HG03159 (cell line): Measurements from ENCODE around the gene JAG1.

Source experiments
- ATAC-seq: cut with Tn5 transposase; IDR thresholded peaks from one replicate; pipeline ENCODE4 v1.9.1; 2021; ENCODE audit warnings: mild to moderate bottlenecking, moderate library complexity; ENCODE audit not compliant: unreplicated experiment

Gene JAG1

GRCh38 chr20:10654630-10655029, 19.2 kb downstream of the JAG1 start:
- no peak for ATAC-seq

DNA sequence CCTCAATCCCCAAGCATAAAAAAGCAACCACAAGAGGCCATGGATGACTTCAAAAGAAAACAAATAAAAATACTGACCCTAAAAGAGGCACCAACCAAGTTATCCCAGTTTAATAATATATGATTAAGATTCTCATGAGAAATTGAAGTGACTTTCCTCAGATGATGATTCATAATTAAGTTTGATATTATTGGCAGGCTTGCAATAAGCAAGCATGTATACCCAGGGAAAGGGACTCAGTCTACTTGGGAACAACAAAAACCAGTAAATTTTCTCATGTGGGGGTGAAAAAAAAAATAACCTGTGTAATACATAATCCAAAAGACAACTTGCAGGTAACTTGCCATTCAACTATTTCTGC, 19.6 kb downstream of the JAG1 start:
- no peak for ATAC-seq

GRCh38 chr20:10653599-10654249, 20.1 kb downstream of the JAG1 start:
- ATAC-seq, result no peak

DNA sequence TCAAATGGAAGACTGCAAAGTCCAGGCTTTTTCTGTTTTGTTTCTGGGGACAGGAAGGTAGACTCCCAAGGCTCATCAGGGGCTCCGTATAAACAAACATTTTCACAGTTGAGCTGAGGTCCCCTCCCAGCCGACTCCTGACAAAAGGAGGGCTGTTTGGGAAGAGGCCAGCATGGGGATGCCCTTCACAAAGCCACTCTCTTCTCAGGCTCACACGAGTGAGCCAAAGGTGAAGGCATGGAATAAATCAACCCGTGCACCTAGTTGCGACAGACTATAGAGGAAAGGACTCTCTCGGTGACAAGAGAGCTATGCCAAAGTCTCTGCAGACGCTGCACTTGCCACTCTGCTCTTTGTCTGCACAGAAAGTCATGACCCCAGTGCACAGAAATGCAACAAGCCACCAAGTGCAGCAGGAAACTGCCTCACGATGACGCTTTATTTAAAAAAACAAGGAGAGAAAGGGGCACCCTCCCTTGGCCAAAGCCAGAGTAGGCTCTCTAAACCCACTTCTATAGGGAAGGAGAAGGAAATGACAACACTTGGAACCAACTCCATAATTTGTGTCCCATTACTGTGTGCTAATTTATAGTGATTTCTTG, 21.0 kb downstream of the JAG1 start:
- no peak for ATAC-seq

GRCh38 chr20:10652185-10652584, 21.6 kb downstream of the JAG1 start:
- no peak for ATAC-seq

DNA sequence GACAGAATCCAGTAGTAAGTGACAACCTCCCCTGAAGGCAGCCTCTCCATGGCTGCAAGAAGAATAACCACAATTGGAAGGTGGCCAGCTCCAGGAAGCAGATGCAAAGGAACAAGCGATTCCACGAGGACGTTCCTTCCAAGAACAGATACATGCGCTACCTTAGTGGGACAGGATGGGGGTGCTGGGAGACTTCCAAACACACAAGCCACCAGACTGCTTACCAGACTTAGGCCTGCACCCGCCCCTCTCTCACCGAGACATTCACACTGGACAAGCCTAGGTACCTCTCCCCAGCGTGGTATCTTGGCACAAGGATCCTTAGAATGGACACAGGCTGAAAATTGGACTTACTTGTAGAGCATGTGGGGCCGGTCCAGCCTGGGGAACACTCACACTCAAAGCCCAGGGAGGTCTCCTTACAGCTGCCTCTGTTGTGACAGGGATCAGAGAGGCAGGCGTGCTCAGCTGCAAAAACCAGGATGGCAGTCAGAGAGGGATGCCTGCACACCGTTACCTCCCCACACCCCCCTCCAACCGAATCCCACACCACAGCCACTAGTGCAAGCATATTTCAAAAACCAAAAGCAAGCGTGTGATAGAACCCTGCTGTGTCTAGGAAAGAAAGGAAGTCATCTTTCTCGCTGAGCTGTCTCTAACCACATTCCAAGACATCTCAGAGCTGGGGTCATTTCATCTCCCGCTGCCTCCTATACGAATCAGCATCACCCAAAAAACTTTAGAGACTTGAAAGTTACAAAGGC, 22.4 kb downstream of the JAG1 start:
- ATAC-seq, result no peak

- ATAC-seq, result no peak
Measured at GRCh38 chr20:10649797-10650160, 24.0 kb downstream of the JAG1 start.

DNA sequence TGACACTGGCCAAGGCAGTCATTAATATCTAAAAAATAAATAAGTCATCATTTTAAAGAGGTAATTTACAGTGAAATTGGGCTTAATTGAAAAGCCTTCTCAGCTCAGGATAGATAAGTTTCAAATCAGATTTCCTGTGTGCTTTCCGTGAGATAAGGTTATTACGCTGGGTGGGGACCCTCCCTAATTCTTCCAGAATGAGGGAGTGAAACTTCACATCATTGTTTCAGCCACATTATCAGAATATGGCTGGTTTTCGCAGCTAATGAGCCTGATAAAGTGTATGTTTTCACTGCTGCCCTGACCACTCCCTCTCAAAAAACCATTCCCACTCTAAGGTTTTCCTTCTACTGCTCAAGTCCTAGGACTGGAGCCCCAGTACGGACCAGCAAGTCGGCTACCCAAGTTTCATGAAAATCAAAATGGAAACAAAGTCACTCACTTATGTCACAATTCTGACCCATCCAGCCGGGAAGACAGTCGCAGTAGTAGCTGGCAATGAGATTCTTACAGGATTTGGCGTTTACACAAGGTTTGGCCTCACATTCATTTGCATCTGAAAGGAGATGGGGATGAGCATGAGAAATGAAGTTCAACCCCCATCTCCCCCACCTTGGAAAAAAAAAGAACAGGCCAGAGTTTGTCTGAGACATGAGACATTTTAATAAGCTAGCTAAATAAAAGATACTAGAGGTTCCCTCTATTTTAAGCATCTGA, 24.6 kb downstream of the JAG1 start:
- ATAC-seq, result no peak

DNA sequence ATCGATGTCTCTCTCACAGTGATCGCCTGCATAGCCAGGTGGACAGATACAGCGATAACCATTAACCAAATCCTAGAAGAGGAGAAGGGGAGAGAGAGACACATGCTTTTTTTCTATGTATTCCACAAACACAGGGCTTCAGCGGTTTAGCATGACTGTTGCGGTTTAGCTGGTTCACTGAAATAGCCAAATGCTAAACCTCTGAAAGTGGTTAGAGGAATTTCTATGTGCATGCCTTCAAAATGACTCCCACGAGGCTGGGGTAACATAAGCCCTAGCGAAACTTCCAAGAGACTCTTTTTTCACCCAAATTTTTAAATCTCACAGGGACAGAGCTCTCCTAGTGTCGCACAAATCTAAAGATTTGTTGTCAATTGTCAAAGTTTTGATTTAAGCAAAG, 25.1 kb downstream of the JAG1 start:
- no peak for ATAC-seq

DNA sequence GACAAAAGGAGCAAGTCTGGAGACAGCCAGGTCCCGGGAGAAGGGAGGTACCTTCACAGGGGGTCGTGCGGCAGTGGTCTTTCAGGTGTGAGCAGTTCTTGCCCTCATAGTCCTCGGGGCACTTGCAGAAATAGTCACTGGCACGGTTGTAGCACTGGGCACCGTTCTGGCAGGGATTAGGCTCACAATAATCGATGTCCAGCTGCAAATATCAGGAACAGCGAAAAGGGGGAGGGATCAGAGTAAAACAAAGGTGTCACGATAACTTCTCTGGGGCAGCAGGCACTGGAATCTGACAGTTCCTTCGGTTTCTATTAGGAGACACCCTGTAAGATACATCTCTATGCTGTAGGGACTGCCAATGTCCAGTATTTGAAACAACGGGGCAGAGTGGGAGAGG, 25.9 kb downstream of the JAG1 start:
- ATAC-seq, result no peak

GRCh38 chr20:10647471-10647870, 26.3 kb downstream of the JAG1 start:
- no peak for ATAC-seq

- no peak for ATAC-seq
Measured at GRCh38 chr20:10646886-10647420, 26.8 kb downstream of the JAG1 start.

DNA sequence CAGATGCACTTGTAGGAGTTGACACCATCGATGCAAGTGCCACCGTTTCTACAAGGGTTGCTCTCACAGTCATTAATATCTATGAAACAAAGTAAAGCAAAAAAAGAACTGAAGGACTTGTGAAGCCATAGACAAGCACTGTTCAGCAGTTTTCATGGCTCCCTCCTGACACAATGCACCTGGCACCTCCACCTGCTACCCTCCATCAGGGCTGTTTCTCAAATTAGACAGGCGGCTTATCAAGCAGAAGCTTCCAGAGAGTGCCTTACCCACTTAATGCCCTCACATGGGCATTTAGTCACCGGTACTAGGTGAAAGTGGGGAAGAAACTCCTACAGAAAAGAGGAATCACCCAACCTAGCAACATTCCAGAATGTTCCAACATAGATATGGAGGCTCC, 27.8 kb downstream of the JAG1 start:
- ATAC-seq, result no peak

- no peak for ATAC-seq
Measured at GRCh38 chr20:10645205-10645570, 28.6 kb downstream of the JAG1 start.

DNA sequence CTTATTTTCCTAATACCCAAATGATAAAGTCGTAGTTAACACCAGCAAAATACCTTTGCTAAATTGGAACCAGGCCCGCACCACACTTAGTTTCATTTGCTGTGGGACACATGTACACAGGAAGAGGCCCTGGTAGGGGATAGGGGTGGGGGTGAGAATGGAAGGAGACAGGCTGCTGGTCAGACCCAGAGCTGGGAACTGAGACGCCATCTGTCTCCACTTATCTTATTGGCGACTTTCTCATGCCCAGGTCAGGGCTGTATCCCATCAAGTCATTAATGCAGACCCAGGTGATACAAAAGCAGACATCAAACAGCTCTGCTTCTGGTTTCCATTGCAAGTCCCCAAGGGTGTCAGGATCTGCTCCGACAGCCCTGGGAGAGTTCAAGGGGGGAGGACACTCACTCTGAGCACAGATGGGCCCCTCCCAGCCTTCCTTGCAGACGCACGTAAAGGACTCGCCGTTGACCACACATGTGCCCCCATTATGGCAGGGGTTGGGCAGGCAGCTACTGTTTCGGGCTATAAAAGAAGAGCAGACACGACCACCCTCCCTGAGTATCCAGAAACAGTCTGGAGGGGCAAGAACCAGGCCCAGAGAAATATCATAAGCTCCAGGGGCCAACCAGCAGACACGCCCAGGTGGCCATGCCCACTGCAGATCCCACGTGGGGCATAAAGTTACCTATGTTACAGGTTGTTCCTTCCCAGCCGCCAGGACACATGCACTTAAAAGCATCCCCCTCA, 29.2 kb downstream of the JAG1 start:
- ATAC-seq, result peak; percentile 69

DNA sequence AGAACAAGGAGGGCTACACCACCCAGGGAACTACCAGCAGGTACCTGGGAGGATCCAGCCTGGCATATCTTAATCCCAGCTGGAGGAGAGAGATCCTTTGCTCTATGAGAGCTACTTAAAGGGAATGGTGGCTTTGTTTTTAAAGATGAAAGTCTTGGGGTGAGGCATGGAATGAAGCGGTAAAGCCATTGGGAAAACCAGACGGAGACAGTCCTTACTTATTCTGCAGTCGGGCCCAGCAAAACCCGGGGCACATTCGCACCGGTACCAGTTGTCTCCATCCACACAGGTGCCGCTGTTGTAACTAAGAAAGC, 30.3 kb downstream of the JAG1 start:
- ATAC-seq, result no peak

DNA sequence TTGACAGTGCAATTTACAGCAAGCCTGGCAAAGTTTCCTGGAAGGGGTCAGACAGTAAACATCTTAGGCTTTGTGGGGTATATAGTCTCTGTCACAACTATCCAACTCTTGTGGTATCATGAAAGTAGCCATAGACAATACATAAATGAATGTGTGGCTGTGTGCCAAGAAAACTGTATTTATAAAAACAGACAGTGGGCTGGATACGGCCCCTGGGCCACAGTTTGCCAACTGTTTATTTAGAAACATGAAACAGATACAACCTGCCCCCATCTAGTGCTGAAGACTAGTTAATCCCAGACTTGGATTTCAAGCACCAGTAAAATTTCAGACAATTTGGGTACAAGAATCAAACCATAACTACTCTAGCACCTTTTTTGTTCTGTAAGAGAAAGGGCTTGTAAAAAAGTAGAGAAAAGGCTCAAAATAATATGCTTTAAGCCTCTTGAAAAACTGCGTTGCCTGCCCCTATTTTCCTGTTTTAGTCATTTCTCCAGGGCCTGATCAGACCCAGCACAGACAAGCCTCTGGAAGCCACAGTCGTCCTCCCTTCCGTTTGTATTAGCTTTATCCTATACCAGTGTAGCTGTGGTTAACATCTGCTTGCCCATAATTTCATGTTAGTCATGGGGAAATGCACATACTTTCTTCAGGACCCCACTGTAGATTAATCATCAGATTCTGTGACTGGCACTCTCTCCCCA, 30.8 kb downstream of the JAG1 start:
- no peak for ATAC-seq

GRCh38 chr20:10641893-10642292, 31.9 kb downstream of the JAG1 start:
- ATAC-seq, result no peak

DNA sequence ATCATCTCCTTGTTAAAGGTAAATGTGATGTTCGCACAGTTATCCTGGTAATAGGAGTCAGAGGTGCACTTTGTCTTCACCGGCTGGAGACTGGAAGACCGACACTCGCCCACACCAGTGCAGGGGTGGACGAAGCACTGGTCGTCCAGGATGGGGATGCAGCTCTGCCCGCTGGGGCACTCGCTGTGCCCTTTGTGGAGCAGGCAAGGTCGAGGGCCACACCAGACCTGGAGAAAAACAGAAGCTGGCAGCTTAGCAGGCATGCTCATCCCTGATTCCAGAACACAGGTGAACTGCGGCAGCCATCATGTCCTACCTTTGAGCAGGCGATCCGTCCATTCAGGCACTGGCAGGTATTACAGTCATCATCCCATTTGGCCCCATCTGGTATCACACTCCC, 32.3 kb downstream of the JAG1 start:
- no peak for ATAC-seq

DNA sequence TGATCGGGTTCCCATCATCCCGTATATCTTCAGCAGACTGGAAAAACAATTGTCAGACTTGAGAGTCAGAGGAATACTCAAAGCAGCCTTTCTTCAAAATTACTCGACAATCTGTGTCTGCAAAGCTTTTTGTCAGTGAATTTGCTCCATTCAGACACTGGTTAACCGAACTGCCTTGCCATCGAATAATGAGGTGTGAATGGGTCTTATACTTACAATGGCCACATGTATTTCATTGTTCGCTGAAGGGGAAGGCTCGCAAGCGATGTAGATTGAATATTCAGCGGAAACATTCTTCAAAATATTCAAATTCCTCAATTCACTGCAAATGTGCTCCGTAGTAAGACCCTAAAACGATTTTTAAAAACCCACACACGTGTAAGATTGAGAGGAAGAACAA, 32.9 kb downstream of the JAG1 start:
- ATAC-seq, result no peak
